GM23338 (cell line): ENCODE data around the gene EDN2.

Experiments used
- CTCF ChIP-seq, 2 experiments: fragments of 200-600 bp in 1 of 2; sonication (generic) in 1 of 2; conservative IDR thresholded peaks; 2 replicates each; pipeline versions ENCODE4 v1.5.1 to v1.6.1; 2016 to 2017; ENCODE audit warnings: antibody characterized with exemption in 2 of 2, low read depth in 2 of 2, mild to moderate bottlenecking in 2 of 2, moderate library complexity in 1 of 2
- EZH2 ChIP-seq: fragments of 200-600 bp; sonication (generic); IDR thresholded peaks from one replicate; pipeline ENCODE4 v1.8.0; 2017; ENCODE audit warnings: antibody characterized with exemption, mild to moderate bottlenecking, low read depth; ENCODE audit not compliant: unreplicated experiment
- EZH2phosphoT487 ChIP-seq: fragments of 200-600 bp; sonication (generic); IDR thresholded peaks from one replicate; pipeline ENCODE4 v1.8.1; 2018; ENCODE audit warnings: antibody characterized with exemption; ENCODE audit not compliant: unreplicated experiment
- POLR2AphosphoS5 ChIP-seq: IDR thresholded peaks from 2 replicates; pipeline ENCODE4 v1.6.1; 2016; ENCODE audit warnings: antibody characterized with exemption, low read depth
- REST ChIP-seq: IDR thresholded peaks from one replicate; pipeline ENCODE4 v1.6.1; 2018; ENCODE audit warnings: antibody characterized with exemption; ENCODE audit not compliant: unreplicated experiment

GRCh38 chr1:41476807-41477361 is 7.6 kb downstream of the EDN2 start:
- TF ChIP-seq POLR2AphosphoS5, result no peak
- TF ChIP-seq CTCF (conservative IDR thresholded peaks at IDR 0.05; ENCODE audit: low read depth in 2 of 2), result no peak
- no peak for TF ChIP-seq EZH2
- TF ChIP-seq EZH2phosphoT487, result no peak
- TF ChIP-seq REST, result no peak
